Right hindlimb (tissue), 1 donor: Measurements from ENCODE around the gene TCF15.

Experiments
- DNase-seq: peaks from one replicate; pipeline ENCODE4 v3.0.0-alpha.2; 2018

TCF15 gene

GRCh38 chr20:641516-641875 is 31.4 kb upstream of the TCF15 start:
- no peak for DNase-seq

GRCh38 chr20:640674-641515 is 30.8 kb upstream of the TCF15 start:
- no peak for DNase-seq

GRCh38 chr20:638579-638978 is 28.5 kb upstream of the TCF15 start:
- DNase-seq = no peak

GRCh38 chr20:637559-637958 is 27.4 kb upstream of the TCF15 start:
- no peak for DNase-seq

GRCh38 chr20:635893-636338 is 25.8 kb upstream of the TCF15 start:
- DNase-seq = no peak

- no peak for DNase-seq
These were observed 25.2 kb upstream of the TCF15 start for GRCh38 chr20:635028-635892.

GRCh38 chr20:634148-634925 is 24.2 kb upstream of the TCF15 start:
- no peak for DNase-seq

GRCh38 chr20:631101-631500 is 21.0 kb upstream of the TCF15 start:
- DNase-seq = no peak

GRCh38 chr20:626579-626978 is 16.5 kb upstream of the TCF15 start:
- no peak for DNase-seq

GRCh38 chr20:625360-625932 is 15.3 kb upstream of the TCF15 start:
- no peak for DNase-seq

GRCh38 chr20:623704-624103 is 13.6 kb upstream of the TCF15 start:
- DNase-seq = no peak

- DNase-seq = no peak
These were observed 12.9 kb upstream of the TCF15 start for GRCh38 chr20:623021-623420.

GRCh38 chr20:622161-622560 is 12.1 kb upstream of the TCF15 start:
- no peak for DNase-seq

- no peak for DNase-seq
These were observed 11.1 kb upstream of the TCF15 start for GRCh38 chr20:621125-621756.

- no peak for DNase-seq
These were observed 10.1 kb upstream of the TCF15 start for GRCh38 chr20:620246-620645.

GRCh38 chr20:618980-619379 is 8.9 kb upstream of the TCF15 start:
- DNase-seq = no peak

- DNase-seq = no peak
These were observed 8.0 kb upstream of the TCF15 start for GRCh38 chr20:617934-618690.

- DNase-seq = no peak
These were observed 5.4 kb upstream of the TCF15 start for GRCh38 chr20:615514-615913.

GRCh38 chr20:611843-612185 is 1.7 kb upstream of the TCF15 start:
- no peak for DNase-seq

GRCh38 chr20:611047-611842 is 1.1 kb upstream of the TCF15 start:
- DNase-seq = no peak
